GM20431 (cell line): Measurements from ENCODE around the gene MED13.

Experiments
- in situ Hi-C: fragments of 300-500 bp; cut with MseI, MboI; formaldehyde crosslinking; loops from one replicate; pipeline ENCODE4 v1.15.0; 2020; ENCODE audit warnings: low sequenced_read_pairs; ENCODE audit not compliant: unreplicated experiment

Gene MED13, protein sequence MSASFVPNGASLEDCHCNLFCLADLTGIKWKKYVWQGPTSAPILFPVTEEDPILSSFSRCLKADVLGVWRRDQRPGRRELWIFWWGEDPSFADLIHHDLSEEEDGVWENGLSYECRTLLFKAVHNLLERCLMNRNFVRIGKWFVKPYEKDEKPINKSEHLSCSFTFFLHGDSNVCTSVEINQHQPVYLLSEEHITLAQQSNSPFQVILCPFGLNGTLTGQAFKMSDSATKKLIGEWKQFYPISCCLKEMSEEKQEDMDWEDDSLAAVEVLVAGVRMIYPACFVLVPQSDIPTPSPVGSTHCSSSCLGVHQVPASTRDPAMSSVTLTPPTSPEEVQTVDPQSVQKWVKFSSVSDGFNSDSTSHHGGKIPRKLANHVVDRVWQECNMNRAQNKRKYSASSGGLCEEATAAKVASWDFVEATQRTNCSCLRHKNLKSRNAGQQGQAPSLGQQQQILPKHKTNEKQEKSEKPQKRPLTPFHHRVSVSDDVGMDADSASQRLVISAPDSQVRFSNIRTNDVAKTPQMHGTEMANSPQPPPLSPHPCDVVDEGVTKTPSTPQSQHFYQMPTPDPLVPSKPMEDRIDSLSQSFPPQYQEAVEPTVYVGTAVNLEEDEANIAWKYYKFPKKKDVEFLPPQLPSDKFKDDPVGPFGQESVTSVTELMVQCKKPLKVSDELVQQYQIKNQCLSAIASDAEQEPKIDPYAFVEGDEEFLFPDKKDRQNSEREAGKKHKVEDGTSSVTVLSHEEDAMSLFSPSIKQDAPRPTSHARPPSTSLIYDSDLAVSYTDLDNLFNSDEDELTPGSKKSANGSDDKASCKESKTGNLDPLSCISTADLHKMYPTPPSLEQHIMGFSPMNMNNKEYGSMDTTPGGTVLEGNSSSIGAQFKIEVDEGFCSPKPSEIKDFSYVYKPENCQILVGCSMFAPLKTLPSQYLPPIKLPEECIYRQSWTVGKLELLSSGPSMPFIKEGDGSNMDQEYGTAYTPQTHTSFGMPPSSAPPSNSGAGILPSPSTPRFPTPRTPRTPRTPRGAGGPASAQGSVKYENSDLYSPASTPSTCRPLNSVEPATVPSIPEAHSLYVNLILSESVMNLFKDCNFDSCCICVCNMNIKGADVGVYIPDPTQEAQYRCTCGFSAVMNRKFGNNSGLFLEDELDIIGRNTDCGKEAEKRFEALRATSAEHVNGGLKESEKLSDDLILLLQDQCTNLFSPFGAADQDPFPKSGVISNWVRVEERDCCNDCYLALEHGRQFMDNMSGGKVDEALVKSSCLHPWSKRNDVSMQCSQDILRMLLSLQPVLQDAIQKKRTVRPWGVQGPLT (N-terminal part only)

GRCh38 chr17:62064791-62065563 lies at the start of gene MED13:
MED13 (minus strand) TSS chr17:62065278; CDS start chr17:62065205, 73 bp downstream.
- in situ Hi-C loops = no loop called here

- in situ Hi-C loops = loop anchor here (25.0 kb wide), 1 partner anchor 475 kb away; no protein-coding TSS in a partner anchor
Measured at GRCh38 chr17:62112229-62112628, 47.2 kb upstream of the MED13 start.

GRCh38 chr17:62111562-62112171 lies 46.6 kb upstream of the MED13 start:
- in situ Hi-C loops = loop anchor here (25.0 kb wide), 1 partner anchor 474 kb away; no protein-coding TSS in a partner anchor

- in situ Hi-C loops = loop anchor here (25.0 kb wide), 1 partner anchor 474 kb away; no protein-coding TSS in a partner anchor
Measured at GRCh38 chr17:62110923-62111484, 45.9 kb upstream of the MED13 start.

GRCh38 chr17:62109924-62110323 lies 44.8 kb upstream of the MED13 start:
- in situ Hi-C loops = loop anchor here (25.0 kb wide), 1 partner anchor 473 kb away; no protein-coding TSS in a partner anchor

- in situ Hi-C loops = loop anchor here (25.0 kb wide), 1 partner anchor 472 kb away; no protein-coding TSS in a partner anchor
Measured at GRCh38 chr17:62109378-62109902, 44.4 kb upstream of the MED13 start.

- in situ Hi-C loops = loop anchor here (25.0 kb wide), 1 partner anchor 469 kb away; no protein-coding TSS in a partner anchor
Measured at GRCh38 chr17:62105861-62106260, 40.8 kb upstream of the MED13 start.

DNA sequence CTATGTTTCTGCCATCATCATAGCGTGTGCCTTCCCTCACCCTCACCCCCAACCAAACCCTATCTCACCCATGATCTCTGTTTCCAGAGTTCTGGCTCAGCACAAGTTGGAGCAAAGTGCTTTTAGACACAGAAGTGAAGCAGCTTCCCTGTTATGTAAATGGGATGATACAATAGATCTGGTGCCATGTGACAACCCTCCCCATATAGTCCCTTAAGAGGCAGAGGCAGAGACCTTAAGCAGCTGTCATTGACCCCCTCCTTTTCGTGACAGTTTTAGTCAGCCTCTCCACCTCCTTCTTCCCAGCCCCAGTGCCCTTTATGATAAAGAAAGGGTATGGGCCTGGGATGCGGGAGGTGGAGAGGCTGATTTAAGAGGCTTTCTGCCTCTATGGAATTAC lies 40.3 kb upstream of the MED13 start:
- in situ Hi-C loops = loop anchor here (25.0 kb wide), 1 partner anchor 468 kb away; no protein-coding TSS in a partner anchor

DNA sequence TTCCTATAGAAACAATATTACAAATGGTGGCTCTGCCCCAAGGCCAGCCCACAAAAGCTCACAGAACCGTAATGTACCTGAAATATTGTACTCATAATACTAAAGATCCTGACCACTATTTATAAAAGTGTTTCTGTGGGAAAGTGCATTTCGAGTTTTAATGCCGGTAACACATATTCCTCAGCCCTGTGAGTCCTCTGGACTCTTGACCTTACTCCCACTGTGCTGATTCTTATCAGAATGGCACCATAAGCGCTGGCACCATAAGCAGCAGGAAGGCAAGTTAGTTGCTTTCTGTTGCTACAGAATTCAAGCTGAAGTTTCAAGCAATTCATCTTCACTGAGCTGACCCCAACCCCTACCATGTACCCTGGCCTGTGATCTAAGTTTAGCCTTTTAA lies 36.4 kb upstream of the MED13 start:
- in situ Hi-C loops = loop anchor here (25.0 kb wide), 1 partner anchor 464 kb away; no protein-coding TSS in a partner anchor

- in situ Hi-C loops = loop anchor here (25.0 kb wide), 1 partner anchor 464 kb away; no protein-coding TSS in a partner anchor
Measured at GRCh38 chr17:62101090-62101489, 36.0 kb upstream of the MED13 start.

DNA sequence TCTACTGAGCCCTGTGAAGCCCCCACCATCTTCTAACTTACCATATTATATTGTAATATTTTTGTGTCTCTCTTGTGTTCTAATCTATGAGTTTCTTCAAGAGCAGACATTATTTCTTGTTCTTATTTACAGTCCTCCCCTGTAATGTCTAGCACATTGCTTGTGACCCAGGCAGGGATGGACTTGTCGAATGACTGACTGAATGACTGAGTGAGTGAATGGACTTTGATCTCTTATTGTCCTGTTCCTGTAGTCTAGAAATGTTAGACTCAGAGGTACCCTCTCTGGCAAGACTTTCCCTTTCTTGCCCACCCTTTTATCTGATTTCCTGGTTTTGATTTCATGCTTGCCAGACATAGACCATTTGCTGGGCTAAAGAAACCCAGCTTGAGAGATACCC lies 35.0 kb upstream of the MED13 start:
- in situ Hi-C loops = loop anchor here (25.0 kb wide), 1 partner anchor 463 kb away; no protein-coding TSS in a partner anchor

DNA sequence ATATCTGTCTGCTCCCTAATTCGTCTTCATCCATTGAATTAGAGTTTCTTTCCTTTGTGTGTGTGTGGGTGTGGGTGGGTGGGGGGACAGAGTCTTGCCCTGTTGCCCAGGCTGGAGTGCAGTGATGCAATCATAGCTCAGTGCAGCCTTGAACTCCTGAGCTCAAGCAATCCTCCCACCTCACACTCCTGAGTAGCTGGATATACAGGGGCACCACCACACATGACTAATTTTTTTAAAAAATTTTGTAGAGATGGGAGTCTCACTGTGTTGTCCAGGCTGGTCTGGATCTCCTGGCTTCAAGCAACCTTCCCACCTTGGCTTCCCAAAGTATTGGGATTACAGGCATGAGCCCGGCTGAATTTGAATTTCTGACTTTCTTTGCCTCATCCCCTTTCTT lies 34.5 kb upstream of the MED13 start:
- in situ Hi-C loops = no loop called here

DNA sequence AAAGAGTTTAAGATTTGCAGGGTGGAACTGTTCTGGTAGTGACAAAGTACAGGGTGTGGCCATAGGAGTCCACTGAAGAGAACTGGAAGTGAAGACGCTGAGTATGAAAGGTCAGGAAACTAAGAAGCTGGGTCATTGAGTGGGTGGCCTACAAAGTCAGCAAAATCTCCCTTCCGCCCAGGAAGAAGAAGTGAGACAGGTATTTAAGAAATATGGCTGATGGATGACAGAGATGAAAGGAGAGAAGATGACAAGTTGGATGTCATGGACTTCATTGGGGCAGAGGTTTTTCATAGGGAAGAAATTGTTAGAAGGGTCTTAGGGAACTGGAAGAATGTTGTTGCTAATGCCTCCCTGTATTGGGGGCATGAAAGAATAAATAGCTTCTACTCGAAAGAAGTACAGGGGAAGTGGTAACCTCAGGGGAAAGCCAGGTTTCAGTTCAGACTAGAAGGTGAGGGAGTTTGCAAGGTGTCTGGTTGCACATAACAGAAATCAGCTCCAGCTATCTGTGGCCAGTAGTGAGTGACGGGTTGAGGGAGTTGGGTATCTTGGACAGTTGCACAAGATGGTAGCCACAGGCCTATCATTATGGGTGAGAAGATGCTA lies 33.6 kb upstream of the MED13 start:
- in situ Hi-C loops = no loop called here

DNA sequence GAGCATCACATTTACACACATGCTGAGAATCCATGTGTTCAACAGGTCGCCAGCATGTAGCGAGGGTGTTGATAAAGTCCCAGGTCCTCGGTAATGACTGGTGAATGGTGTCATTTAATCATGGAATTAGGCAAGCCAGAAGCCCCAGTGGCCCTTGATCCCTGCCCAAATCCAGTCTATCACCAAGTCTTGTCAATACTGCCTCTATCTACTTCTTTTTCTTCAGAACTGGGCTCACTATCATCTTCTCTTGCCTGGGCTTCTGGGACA lies 31.3 kb upstream of the MED13 start:
- in situ Hi-C loops = no loop called here

GRCh38 chr17:62094175-62094574 lies 29.1 kb upstream of the MED13 start:
- in situ Hi-C loops = no loop called here

GRCh38 chr17:62093188-62094155 lies 28.4 kb upstream of the MED13 start:
- in situ Hi-C loops = no loop called here
